ENCODE measurements around the gene HMGB2.

Gene HMGB2

DNA sequence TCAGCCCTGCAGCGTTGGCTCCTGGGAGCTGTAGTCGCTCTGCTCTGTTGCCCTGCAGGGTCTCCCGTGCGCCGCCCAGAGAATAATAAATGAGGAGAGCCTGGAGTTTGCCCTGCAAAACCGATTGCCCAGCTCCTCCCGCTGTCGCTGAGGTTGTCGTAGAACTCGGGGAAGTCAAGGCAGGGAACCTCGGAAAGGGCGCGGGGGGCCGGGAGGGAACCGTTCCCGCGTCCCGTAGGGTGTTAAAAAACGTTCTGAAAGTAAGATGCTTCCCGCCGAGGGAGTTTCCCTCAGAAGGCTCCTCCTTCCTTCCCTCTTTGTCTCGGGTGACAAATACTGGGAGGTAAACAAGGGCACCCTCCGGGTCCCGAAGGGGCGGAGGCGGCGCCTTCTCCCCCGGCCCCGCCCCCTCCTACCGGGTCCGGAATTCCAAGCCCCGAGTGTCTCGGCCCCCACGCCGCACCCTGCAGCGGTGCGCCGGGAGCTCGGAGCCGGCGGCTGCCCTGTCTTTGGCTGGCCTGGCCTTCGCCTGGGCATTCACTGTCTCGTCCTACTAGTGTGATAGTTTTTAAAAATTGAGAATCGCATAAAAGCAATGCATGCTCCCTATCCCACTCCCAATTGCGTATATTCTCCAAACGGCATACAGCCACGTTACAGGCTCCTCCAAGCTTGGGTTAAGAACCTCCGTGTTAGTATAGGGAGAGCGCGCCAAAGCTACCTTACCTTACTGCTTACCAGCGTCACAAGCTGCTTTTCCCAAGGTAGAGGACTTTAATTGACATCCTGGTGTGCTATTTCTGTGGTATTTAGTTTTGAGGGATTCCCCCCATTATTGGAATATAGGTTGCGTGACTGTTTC lies 964 bp upstream of the HMGB2 start:
- no peak for DNase-seq (ENCODE audit: low read depth)

DNA sequence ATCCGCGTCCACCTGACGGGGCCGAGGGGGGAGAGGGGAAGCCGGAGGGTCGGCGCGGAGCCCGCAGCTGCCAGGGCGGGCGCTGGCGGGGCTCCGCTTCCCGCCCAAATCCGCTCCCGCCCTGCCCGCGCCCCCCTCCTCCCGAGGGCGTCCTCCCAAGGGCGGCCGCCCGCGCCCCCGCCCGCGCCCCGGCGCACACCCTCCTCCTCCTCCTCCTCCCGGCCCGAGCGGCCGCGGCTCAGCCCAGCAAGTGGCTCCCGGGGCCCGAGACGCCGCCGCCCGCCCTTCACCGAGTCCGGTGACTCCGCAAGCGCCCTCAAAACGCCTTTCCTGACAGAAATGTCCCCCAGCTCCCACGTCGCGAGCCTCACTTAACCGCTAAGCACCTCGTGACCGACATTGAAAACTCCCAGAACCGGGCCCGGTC lies 487 bp downstream of the HMGB2 start:
- DNase-seq (ENCODE audit: low read depth), result no peak

GRCh38 chr4:173332963-173333657 lies 1.0 kb downstream of the HMGB2 start:
- no peak for DNase-seq (ENCODE audit: low read depth)

- DNase-seq (ENCODE audit: low read depth), result no peak
These were observed 2.1 kb downstream of the HMGB2 start for GRCh38 chr4:173332021-173332487.

GRCh38 chr4:173330590-173330989 lies 3.6 kb downstream of the HMGB2 start:
- DNase-seq (ENCODE audit: low read depth), result no peak

GRCh38 chr4:173328236-173328901 lies 5.8 kb downstream of the HMGB2 start:
- no peak for DNase-seq (ENCODE audit: low read depth)

DNA sequence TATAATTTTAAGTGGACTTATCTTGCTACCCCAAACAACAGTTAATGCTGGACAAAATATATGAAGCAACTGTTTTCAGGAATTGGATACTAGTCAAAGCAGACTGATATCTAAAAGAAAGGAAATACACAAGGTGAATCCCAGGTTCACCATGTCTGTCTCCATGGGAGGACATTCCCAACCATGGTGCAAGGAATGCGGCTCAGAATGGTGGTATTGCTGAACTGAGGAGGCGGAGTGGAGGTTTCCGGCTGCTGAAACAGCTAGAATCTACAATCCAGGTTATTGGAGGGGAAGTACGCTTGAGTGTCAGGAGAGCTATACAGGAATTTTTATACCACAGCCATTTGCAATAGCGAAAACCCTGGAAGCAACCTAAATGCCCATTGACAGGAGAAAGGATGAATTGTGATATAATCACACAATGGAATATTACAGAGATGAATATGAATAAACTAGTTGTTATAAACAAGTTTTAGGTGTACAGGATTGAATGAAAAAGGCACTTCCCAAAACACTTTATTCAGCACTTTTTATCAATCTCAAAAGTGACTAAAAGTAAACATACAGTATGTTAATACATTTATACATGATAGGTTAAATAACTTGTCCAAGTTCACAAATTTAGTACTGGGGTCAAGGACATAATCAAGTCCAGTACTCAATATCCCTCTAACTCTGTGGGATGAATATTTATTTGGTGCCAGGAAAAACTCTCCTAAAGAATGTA lies 9.0 kb downstream of the HMGB2 start:
- no peak for DNase-seq (ENCODE audit: low read depth)

DNA sequence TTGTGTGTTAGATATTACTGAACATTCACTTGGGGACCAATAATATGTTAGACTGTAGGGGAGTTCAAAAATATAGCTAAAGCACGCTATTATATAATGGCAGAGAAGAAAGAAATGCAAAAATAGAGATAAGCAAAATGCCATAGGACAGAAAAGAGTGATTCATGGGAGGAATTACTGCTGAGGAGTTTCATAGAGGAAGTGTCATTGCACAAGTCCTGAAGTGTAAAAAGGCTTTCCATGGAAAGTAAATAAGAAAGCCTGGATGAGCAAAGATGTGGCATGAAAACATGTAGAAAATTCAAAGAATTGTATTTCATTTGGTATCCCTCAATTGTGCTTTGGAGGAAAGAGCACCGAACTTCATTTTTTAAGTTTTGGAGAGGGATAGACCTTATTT lies 14.5 kb downstream of the HMGB2 start:
- no peak for DNase-seq (ENCODE audit: low read depth)

DNA sequence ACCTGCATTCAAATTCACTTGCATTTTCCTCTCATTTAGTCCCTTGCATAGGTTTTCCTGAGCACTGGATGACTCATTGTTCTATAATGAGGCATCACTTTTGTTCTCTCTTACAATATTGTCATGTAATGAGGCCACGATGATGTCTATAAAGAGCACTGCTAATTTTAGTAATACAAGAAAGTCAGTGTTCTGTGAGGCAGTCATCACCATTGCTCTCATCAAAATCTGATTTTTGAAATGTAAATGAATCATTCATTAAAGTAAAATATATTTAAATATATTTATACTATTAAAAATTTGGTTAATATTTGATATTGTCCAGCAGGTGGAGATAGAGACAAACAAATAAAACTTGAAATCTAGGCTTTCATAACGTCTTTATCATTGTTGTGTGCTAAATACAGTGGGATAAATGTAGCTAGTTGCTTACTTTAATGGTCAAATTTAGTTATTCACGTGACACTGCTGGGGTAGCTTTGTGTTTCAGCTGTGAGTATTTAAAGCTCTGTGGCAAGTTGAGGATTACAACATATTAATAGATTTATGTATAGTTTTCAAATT lies 15.4 kb downstream of the HMGB2 start:
- DNase-seq (ENCODE audit: low read depth), result no peak

DNA sequence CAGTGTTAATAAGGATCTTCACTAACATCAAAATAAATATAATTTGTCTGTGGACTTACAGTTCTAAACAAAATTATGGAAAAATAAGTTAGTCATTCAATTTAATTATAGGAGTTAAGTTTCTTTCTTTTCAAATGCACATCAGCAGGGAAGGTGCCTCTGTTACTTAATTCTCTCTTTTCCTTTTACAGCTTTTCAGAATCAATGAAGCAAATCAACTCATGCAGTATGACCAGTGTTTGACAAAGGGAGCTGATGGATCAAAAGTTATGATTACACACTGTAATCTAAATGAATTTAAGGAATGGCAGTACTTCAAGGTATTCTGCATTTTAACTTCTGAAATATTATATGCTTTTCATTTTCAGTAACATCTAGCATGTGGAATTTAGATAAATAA lies 15.9 kb downstream of the HMGB2 start:
- DNase-seq (ENCODE audit: low read depth), result no peak

GRCh38 chr4:173317004-173317403 lies 17.2 kb downstream of the HMGB2 start:
- no peak for DNase-seq (ENCODE audit: low read depth)

DNA sequence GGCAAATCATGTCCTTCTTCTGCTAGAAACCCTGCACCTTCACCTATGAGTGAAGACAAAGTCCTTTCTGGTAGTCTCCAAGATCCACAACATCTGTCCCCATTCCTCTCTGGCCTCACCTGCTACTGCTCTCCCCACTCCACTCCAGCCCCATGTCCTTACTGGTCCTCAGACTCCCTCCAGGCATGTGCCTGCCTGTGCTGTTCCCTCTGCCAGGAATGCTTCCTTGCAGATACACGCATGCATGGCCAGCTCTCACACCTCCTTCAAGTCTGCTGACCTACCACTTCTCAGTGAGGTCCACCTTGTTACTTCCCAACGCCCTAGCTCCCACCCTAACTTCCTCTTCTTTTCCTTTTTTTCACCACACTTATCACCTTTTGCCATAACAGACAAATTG lies 18.1 kb downstream of the HMGB2 start:
- DNase-seq (ENCODE audit: low read depth), result no peak

- no peak for DNase-seq (ENCODE audit: low read depth)
These were observed 19.4 kb downstream of the HMGB2 start for GRCh38 chr4:173314715-173315114.

- DNase-seq (ENCODE audit: low read depth), result no peak
These were observed 22.8 kb downstream of the HMGB2 start for GRCh38 chr4:173311368-173311767.

DNA sequence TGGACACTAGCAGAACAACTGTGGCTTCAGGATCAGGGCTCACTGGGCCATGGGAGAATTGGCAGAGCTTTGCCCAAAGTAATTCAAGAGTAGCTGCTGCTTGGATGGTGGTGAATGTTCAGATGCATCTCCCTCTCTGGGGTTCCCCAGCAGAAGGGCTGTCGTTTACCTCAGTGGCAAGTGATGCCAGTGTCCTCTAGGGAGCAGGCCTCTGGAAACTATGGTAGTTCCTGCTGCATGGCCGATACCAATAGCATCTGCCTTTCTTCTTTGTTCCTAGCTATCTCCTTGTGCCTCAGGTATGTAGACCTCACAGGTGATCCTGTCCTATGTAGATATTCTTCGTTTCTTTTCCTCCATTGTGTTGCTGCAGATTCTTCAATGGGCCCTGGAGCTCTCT lies 26.4 kb downstream of the HMGB2 start:
- no peak for DNase-seq (ENCODE audit: low read depth)

GRCh38 chr4:173301518-173302201 lies 32.5 kb downstream of the HMGB2 start:
- no peak for DNase-seq (ENCODE audit: low read depth)

DNA sequence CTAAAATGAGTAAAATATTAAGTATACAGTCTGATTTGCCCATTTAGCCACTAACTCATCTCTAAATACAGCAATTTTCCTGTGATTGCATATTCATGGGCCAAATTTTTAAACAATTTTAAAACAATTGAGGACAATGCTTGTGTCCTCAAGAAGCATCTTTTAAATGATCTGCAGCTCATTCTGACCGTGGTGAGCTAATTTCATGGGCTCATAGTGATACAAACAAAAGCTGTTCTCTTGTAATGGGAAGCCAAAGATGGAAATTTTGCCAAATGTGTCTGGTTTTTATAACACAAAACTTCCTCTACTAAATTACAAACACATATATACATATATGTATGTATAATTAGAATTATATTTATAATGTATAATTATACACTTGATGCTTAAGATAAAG lies 39.7 kb downstream of the HMGB2 start:
- DNase-seq (ENCODE audit: low read depth), result no peak

DNA sequence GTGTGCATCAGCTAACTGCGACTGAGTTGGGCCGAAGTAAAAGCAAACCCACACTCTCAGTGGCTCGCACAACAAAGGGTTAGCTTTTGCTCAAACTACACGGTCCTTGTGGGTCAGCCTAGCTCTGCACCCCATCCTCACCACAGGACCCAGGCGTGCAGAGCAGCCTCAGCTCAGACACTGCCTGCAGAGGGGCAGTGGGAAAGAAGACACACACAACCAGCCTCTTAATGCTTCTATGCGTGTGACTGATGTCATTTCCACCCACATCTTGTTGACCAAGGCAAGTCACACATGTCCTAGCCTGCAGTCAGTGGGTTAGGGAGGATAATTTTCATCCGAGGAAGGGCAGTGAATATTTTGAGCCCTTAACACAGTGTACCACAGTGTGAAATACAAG lies 40.5 kb downstream of the HMGB2 start:
- DNase-seq (ENCODE audit: low read depth), result no peak

- no peak for DNase-seq (ENCODE audit: low read depth)
These were observed 42.3 kb downstream of the HMGB2 start for GRCh38 chr4:173291899-173292298.

GRCh38 chr4:173289353-173289727 lies 44.8 kb downstream of the HMGB2 start:
- no peak for DNase-seq (ENCODE audit: low read depth)

DNA sequence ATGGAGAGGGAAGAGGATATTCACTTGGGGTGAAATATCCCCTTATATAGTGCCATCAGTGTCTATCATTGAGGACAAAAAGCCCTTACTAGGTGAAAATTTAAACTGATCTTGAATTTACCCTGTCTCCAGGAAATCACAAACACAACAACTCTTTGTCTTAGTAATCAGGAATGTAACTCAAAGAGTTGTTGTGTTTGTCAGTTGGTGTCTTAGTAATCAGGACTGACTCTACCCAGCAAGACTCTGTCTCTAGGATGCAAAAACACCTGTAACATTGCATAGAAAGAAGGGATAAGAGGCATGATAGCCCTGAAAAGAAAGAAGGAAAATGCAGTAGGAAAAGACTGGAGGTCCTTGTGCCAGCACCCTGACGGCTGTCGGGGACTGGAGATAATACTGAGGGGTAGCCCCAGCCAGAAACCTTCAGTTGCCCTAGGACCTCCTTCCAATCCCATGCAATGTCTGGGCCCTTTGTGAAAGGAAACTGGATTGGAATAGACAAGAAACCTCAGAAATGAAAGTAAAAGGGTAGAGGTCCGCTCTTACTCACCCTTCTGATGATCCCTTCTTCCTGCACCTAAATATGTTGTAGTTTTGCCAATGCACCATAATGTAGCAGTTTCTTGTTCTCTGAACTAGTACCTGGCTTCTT lies 45.3 kb downstream of the HMGB2 start:
- no peak for DNase-seq (ENCODE audit: low read depth)

Data from stimulated activated CD8-positive, alpha-beta memory T cell treated with anti-CD3 and anti-CD28 coated beads, Interleukin-15, amount 100 ng/mL, for 1 hour (primary cell).